ENCODE data around the gene FBP2.

Gene FBP2

GRCh38 chr9:94632737-94633136, 39.1 kb upstream of the FBP2 start:
- no peak for DNase-seq (ENCODE audit: low read depth)
- no peak for TF ChIP-seq CTCF (IDR thresholded peaks at IDR 0.05; ENCODE audit: low read length, missing control alignments)
- no peak overlapping the region for H3K4me3 ChIP-seq (replicated peaks; ENCODE audit: low read depth, low read length)

GRCh38 chr9:94631599-94631998, 38.0 kb upstream of the FBP2 start:
- no peak for TF ChIP-seq CTCF (IDR thresholded peaks at IDR 0.05; ENCODE audit: low read length, missing control alignments)
- DNase-seq (ENCODE audit: low read depth), result no peak
- no peak overlapping the region for H3K4me3 ChIP-seq (replicated peaks; ENCODE audit: low read depth, low read length)

GRCh38 chr9:94630833-94631232, 37.2 kb upstream of the FBP2 start:
- no peak overlapping the region for H3K4me3 ChIP-seq (replicated peaks; ENCODE audit: low read depth, low read length)
- TF ChIP-seq CTCF (IDR thresholded peaks at IDR 0.05; ENCODE audit: low read length, missing control alignments), result no peak
- DNase-seq (ENCODE audit: low read depth), result no peak

GRCh38 chr9:94630281-94630680, 36.7 kb upstream of the FBP2 start:
- no peak overlapping the region for H3K4me3 ChIP-seq (replicated peaks; ENCODE audit: low read depth, low read length)
- DNase-seq (ENCODE audit: low read depth), result no peak
- no peak for TF ChIP-seq CTCF (IDR thresholded peaks at IDR 0.05; ENCODE audit: low read length, missing control alignments)

- no peak for DNase-seq (ENCODE audit: low read depth)
- no peak overlapping the region for H3K4me3 ChIP-seq (replicated peaks; ENCODE audit: low read depth, low read length)
- TF ChIP-seq CTCF (IDR thresholded peaks at IDR 0.05; ENCODE audit: low read length, missing control alignments), result no peak
Observed at GRCh38 chr9:94627287-94627686, 33.7 kb upstream of the FBP2 start.

GRCh38 chr9:94625835-94626234, 32.2 kb upstream of the FBP2 start:
- no peak for DNase-seq (ENCODE audit: low read depth)
- H3K4me3 ChIP-seq (replicated peaks; ENCODE audit: low read depth, low read length), result no peak overlapping the region
- no peak for TF ChIP-seq CTCF (IDR thresholded peaks at IDR 0.05; ENCODE audit: low read length, missing control alignments)

GRCh38 chr9:94624629-94625028, 31.0 kb upstream of the FBP2 start:
- H3K4me3 ChIP-seq (replicated peaks; ENCODE audit: low read depth, low read length), result no peak overlapping the region
- TF ChIP-seq CTCF (IDR thresholded peaks at IDR 0.05; ENCODE audit: low read length, missing control alignments), result no peak
- no peak for DNase-seq (ENCODE audit: low read depth)

All from fibroblast of pulmonary artery (primary cell).